Astrocyte of the spinal cord (primary cell): Measurements from ENCODE around the gene SCFD2.

ENCODE experiments used
- DNase-seq: peaks from one replicate; pipeline ENCODE4 v3.0.0; 2011; ENCODE audit warnings: low read depth, low spot score
- H3K4me3 ChIP-seq: 2 replicates; pipeline ENCODE4 v1.5.1; 2011; ENCODE audit warnings: low read depth, mild to moderate bottlenecking, low read length, moderate library complexity
- CTCF ChIP-seq: IDR thresholded peaks from 2 replicates; pipeline ENCODE4 v1.5.1; 2012; ENCODE audit warnings: low read depth, mild to moderate bottlenecking, low read length, inconsistent platforms
- in situ Hi-C: cut with HindIII; loops from 2 replicates; pipeline ENCODE4 v1.10.0; 2017; ENCODE audit warnings: low sequenced_read_pairs

Gene SCFD2

DNA sequence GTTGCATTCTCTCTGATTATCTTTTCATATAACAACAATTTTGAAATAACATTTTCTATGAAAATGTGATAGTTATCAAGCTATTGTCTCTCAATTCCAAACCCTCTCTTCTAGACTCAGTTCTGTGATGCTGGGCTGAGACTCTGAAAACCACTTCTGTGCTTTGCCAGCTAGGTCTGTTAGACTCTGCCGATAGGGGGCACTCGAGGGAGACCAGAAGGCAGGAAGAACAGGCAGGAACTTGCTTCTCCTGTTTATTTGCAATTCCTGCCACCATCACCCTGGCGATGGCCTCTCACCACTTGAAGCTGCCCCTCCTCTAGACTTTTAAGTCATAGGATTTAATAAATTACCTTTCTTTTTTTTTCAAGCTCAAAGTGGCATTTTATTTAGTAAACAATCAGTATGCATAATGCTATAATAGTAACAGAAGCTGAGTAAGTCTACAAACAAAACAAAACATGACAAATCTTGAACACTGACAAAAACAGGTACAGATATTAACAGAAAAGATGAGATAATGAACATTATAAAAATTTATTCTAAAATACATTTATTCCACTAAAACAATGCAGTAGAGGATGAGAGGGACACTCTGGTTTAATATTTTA lies 454.1 kb downstream of the SCFD2 start:
- peak; percentile 80 for TF ChIP-seq CTCF
- in situ Hi-C loops = no loop called here
- peak; percentile 63 for DNase-seq
- no peak overlapping the region for H3K4me3 ChIP-seq

DNA sequence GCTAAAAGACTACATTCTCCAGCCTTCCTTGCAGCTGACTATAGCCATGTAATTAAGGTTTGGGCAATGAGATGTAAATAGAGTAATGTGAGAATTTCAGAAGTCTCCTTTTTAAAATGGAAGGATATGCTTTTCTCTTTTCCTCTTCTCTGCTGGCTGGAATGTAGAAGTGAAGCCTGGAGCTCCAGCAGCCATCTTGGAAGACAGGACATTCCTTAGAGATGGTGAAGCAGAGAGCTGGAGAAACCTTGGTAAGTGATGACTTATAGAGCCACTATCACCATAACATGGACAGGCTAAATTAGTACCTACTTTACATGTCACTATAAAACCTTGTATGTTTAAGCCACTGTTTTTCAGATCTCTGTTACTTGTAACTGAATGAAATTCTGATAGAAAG lies 455.7 kb downstream of the SCFD2 start:
- DNase-seq = no peak
- TF ChIP-seq CTCF = no peak
- no peak overlapping the region for H3K4me3 ChIP-seq
- in situ Hi-C loops = no loop called here

DNA sequence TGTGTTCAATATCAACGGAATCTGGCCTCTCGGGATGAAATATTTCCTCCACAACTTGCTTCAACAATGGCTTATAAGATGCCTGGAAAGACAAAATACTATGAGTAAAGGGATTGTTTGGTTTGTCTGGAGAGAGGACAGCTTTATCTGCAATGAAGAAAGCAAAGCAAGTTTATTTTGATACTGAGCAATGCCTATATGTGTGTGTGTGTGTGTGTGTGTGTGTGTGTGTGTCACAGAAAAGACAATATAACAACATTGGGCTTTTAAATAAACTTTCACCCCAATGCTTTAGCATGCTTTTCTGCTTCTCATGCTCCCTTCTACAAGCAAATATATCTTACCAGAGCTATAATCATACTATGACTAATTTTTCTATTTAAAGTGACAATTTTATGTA lies 458.4 kb downstream of the SCFD2 start:
- DNase-seq = no peak
- TF ChIP-seq CTCF = no peak
- in situ Hi-C loops = no loop called here
- H3K4me3 ChIP-seq = no peak overlapping the region

DNA sequence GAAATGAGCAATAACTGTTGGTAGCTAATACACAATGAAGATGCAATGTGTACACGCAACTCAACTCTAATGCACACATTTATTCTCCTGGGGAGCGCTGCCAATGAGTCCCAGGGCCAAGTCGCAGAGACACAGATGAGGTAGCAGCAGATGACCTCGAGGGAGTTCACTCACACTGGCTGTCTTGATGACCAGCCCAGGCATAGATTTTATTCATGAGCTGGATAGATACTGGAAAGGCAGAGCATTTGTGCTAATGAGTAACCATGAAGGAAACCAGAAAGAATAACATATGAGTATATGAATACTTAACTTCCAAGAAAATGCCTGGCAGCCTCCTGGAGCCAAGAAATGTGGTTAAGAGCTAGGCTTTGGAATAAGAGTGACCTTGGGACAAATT lies 461.4 kb downstream of the SCFD2 start:
- in situ Hi-C loops = no loop called here
- H3K4me3 ChIP-seq = no peak overlapping the region
- TF ChIP-seq CTCF = no peak
- peak; percentile 55 for DNase-seq

- no peak for TF ChIP-seq CTCF
- no peak overlapping the region for H3K4me3 ChIP-seq
- in situ Hi-C loops = no loop called here
These were observed 462.6 kb downstream of the SCFD2 start for GRCh38 chr4:52903273-52903672.

DNA sequence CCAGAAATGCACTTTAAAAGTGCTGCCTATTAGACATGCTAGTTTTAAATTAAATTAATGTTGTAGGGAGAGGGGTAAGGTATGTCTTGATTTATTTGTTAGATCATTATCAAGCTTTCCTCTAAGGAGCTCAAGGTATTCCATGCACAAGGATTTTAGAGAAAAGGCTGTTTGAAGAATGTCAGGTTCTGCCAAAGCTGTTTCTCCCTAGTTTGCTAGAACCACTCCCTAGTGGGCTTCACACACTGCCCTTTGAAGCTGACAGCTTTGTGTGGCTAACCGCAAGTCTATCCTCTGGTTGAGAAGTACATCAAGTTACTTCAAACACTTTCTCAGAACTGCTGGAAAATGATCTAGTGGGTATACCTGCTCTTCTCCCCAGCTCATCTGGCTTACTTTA lies 471.4 kb downstream of the SCFD2 start:
- H3K4me3 ChIP-seq = no peak overlapping the region
- DNase-seq = peak; percentile 48
- TF ChIP-seq CTCF = no peak
- in situ Hi-C loops = no loop called here

More at GRCh38 chr4:52903273-52903672, 462.6 kb downstream of the SCFD2 start:
- no peak for DNase-seq
